Hepatocyte (in vitro differentiated cells): ENCODE data around the gene DCAF5. TPM values are rescaled to one million over a fixed set of nuclear protein-coding genes. Genes with fewer than 3 reads are reported as not detected.
A peak's percentile ranks its signal among the peaks of the same experiment; 100 is the strongest.
"Not testable (repeated sequence)": the region's sequence is repeated elsewhere in the genome, so short reads cannot be mapped to it uniquely, and the experiment has no call there.

ENCODE experiments used
- DNase-seq: peaks from one replicate; pipeline ENCODE4 v3.0.0-alpha.2; 2016; ENCODE audit warnings: low spot score
- H2AFZ ChIP-seq: fragments of 200-600 bp; sonication (generic); 2 replicates; pipeline ENCODE4 v1.6.0; 2016; ENCODE audit warnings: antibody characterized with exemption, mild to moderate bottlenecking
- H3K27ac ChIP-seq: fragments of 200-600 bp; sonication (generic); 2 replicates; pipeline ENCODE4 v1.5.1; 2016; ENCODE audit warnings: mild to moderate bottlenecking
- H3K27me3 ChIP-seq: fragments of 200-600 bp; sonication (generic); 2 replicates; pipeline ENCODE4 v1.6.1; 2016
- H3K36me3 ChIP-seq: fragments of 200-600 bp; sonication (generic); replicated peaks from 2 replicates; pipeline ENCODE4 v1.5.1; 2016; ENCODE audit warnings: low read depth; ENCODE audit not compliant: insufficient read depth
- H3K4me1 ChIP-seq: fragments of 200-600 bp; sonication (generic); 2 replicates; pipeline ENCODE4 v1.5.1; 2016; ENCODE audit warnings: mild to moderate bottlenecking, moderate library complexity; ENCODE audit not compliant: insufficient read depth
- H3K4me2 ChIP-seq: fragments of 200-600 bp; sonication (generic); 2 replicates; pipeline ENCODE4 v1.6.0; 2016
- H3K4me3 ChIP-seq: fragments of 200-600 bp; sonication (generic); 2 replicates; pipeline ENCODE4 v1.5.1; 2016; ENCODE audit warnings: mild to moderate bottlenecking
- H3K79me2 ChIP-seq: fragments of 200-600 bp; sonication (generic); 2 replicates; pipeline ENCODE4 v1.6.0; 2017; ENCODE audit warnings: mild to moderate bottlenecking
- H3K9me2 ChIP-seq: fragments of 200-600 bp; sonication (generic); replicated peaks from 2 replicates; pipeline ENCODE4 v1.6.0; 2017; ENCODE audit warnings: mild to moderate bottlenecking; ENCODE audit not compliant: insufficient read depth
- H3K9me3 ChIP-seq: fragments of 200-600 bp; sonication (generic); 2 replicates; pipeline ENCODE4 v1.5.1; 2016; ENCODE audit warnings: low read depth, mild to moderate bottlenecking
- H4K20me1 ChIP-seq: fragments of 200-600 bp; sonication (generic); 2 replicates; pipeline ENCODE4 v1.6.0; 2016; ENCODE audit warnings: mild to moderate bottlenecking; ENCODE audit not compliant: insufficient read depth, poor library complexity, severe bottlenecking
- CTCF ChIP-seq: fragments of 200-600 bp; sonication (generic); IDR thresholded peaks from 2 replicates; pipeline ENCODE4 v1.5.1; 2016; ENCODE audit warnings: antibody characterized with exemption, mild to moderate bottlenecking; ENCODE audit not compliant: poor library complexity
- EZH2 ChIP-seq: fragments of 200-600 bp; sonication (generic); IDR thresholded peaks from 2 replicates; pipeline ENCODE4 v1.6.1; 2016; ENCODE audit warnings: antibody characterized with exemption, mild to moderate bottlenecking, borderline replicate concordance
- EZH2phosphoT487 ChIP-seq: fragments of 200-600 bp; sonication (generic); IDR thresholded peaks from one replicate; pipeline ENCODE4 v1.6.1; 2018; ENCODE audit warnings: antibody characterized with exemption, mild to moderate bottlenecking, low read depth, moderate library complexity; ENCODE audit not compliant: unreplicated experiment, severe bottlenecking
- WGBS: methylation state at CpG from one replicate; pipeline ENCODE4 v1.1.6; 2016; ENCODE audit warnings: low lambda C conversion rate; ENCODE audit errors: missing lambda C conversion rate; 5-methylcytosine and 5-hydroxymethylcytosine counted together
- polyA plus RNA-seq: library from polyadenylated mRNA; unstranded; fragments of >200 nt; fragmentation: Nextera tagmentation; extraction: Ambion mirVana; gene quantifications from 2 replicates; pipeline ENCODE4 v1.2.1, GENCODE V29; 2016
- total RNA-seq: library from RNA; depleted of rRNA; stranded (reverse); fragments of >200 nt; gene quantifications from 2 replicates; pipeline ENCODE4 v1.2.3, GENCODE V29; 2014

Gene DCAF5
- total and polyA plus RNA-seq, 2 experiments from 2014 or later = 34.4 to 47.6 TPM

GRCh38 chr14:69191340-69192111 lies 38.6 kb upstream of the DCAF5 start, which contains the start of gene EXD2:
EXD2 (plus strand) TSS chr14:69191498; CDS start chr14:69209471, 17,973 bp downstream.
- H3K4me2 ChIP-seq = peak within 1 kb of the TSS; percentile 83
- H3K79me2 ChIP-seq = peaks cover 41% of the 10 kb centered on the region
- no peaks in the 10 kb centered on the region for H3K9me3 ChIP-seq
- no peaks in the 10 kb centered on the region for H3K9me2 ChIP-seq
- H3K36me3 ChIP-seq = no peaks in the 10 kb centered on the region
- no peaks in the 10 kb centered on the region for H4K20me1 ChIP-seq
- 1% methylated on average over 33 of the region's 58 CpGs for WGBS
- no peaks in the 10 kb centered on the region for H3K27me3 ChIP-seq
- peak within 1 kb of the TSS; percentile 83 for H2AFZ ChIP-seq
- TF ChIP-seq CTCF (no peak), EZH2phosphoT487 (no peak), EZH2 (no peak)
- H3K27ac ChIP-seq = peak within 1 kb of the TSS; percentile 91
- no peaks in the 10 kb centered on the region for H3K4me1 ChIP-seq
- peak within 1 kb of the TSS; percentile 53 for H3K4me3 ChIP-seq
- peak; percentile 92 for DNase-seq

GRCh38 chr14:69190191-69190590 lies 37.3 kb upstream of the DCAF5 start:
- H4K20me1 ChIP-seq = no peaks in the 10 kb centered on the region
- no peaks in the 10 kb centered on the region for H3K9me2 ChIP-seq
- H3K36me3 ChIP-seq = no peaks in the 10 kb centered on the region
- 87% methylated on average over 2 of the region's 2 CpGs for WGBS
- H3K4me3 ChIP-seq = no peak overlapping the region
- H3K27ac ChIP-seq = no peak overlapping the region
- H2AFZ ChIP-seq = peak overlapping the region; percentile 83
- DNase-seq = no peak
- no peaks in the 10 kb centered on the region for H3K9me3 ChIP-seq
- H3K4me2 ChIP-seq = no peak overlapping the region
- TF ChIP-seq EZH2 = no peak
- TF ChIP-seq CTCF = no peak
- no peak for TF ChIP-seq EZH2phosphoT487
- peaks cover 27% of the 10 kb centered on the region for H3K79me2 ChIP-seq
- H3K4me1 ChIP-seq = no peaks in the 10 kb centered on the region
- H3K27me3 ChIP-seq = no peaks in the 10 kb centered on the region

- Histone ChIP-seq H3K4me3 (no peak overlapping the region), H4K20me1 (no peaks in the 10 kb centered on the region), H3K79me2 (no peaks in the 10 kb centered on the region), H3K9me3 (no peaks in the 10 kb centered on the region), H3K9me2 (no peaks in the 10 kb centered on the region), H3K27me3 (no peaks in the 10 kb centered on the region), H2AFZ (no peak overlapping the region), H3K36me3 (no peaks in the 10 kb centered on the region), H3K4me1 (no peaks in the 10 kb centered on the region), H3K4me2 (no peak overlapping the region), H3K27ac (no peak overlapping the region)
- 72% methylated on average over 4 of the region's 4 CpGs for WGBS
- TF ChIP-seq EZH2phosphoT487 (no peak), CTCF (no peak), EZH2 (no peak)
- DNase-seq = no peak
Measured at GRCh38 chr14:69183735-69184134, 30.8 kb upstream of the DCAF5 start.

- H4K20me1 ChIP-seq, H3K79me2 ChIP-seq, H3K27me3 ChIP-seq, H3K27ac ChIP-seq, H3K4me3 ChIP-seq, H3K9me2 ChIP-seq, H3K36me3 ChIP-seq, H3K4me1 ChIP-seq, H3K9me3 ChIP-seq, H2AFZ ChIP-seq, DNase-seq, H3K4me2 ChIP-seq: not testable (repeated sequence)
- 94% methylated on average over 1 of the region's 1 CpG for WGBS
Measured at GRCh38 chr14:69182580-69182979, 29.7 kb upstream of the DCAF5 start.
